SK-N-SH treated with all-trans-retinoic acid at 6 μM for 48 hours (cell line): ENCODE results near the gene TMPRSS11D.

ENCODE experiments used
- ATAC-seq: fragments of 200-7000 bp; cut with Tn5 transposase; 3 replicates; pipeline ENCODE4 v1.9.1; 2020; ENCODE audit warnings: mild to moderate bottlenecking, moderate library complexity
- ARNTL ChIP-seq: fragments of 450-650 bp; formaldehyde crosslinking; IDR thresholded peaks from 2 replicates; pipeline ENCODE4 v1.5.0; 2020; ENCODE audit warnings: low read depth, mild to moderate bottlenecking, moderate library complexity, borderline replicate concordance
- BACH2 ChIP-seq: fragments of 250-450 bp; sonication (Bioruptor Pico); IDR thresholded peaks from 2 replicates; pipeline ENCODE4 v1.9.0; 2021; ENCODE audit warnings: mild to moderate bottlenecking, borderline replicate concordance
- CSDC2 ChIP-seq: fragments of 250-450 bp; sonication (Bioruptor Pico); IDR thresholded peaks from 2 replicates; pipeline ENCODE4 v1.5.0; 2020; ENCODE audit warnings: mild to moderate bottlenecking, moderate library complexity
- ESRRG ChIP-seq: fragments of 250-450 bp; sonication (Bioruptor Pico); IDR thresholded peaks from 2 replicates; pipeline ENCODE4 v1.6.1; 2021; ENCODE audit warnings: mild to moderate bottlenecking
- GLIS3 ChIP-seq: fragments of 250-450 bp; sonication (Bioruptor Pico); IDR thresholded peaks from 2 replicates; pipeline ENCODE4 v1.5.0; 2020; ENCODE audit warnings: mild to moderate bottlenecking, moderate library complexity
- ISL1 ChIP-seq: fragments of 250-450 bp; sonication (Bioruptor Pico); IDR thresholded peaks from 2 replicates; pipeline ENCODE4 v2.1.2; 2022; ENCODE audit warnings: mild to moderate bottlenecking, moderate library complexity
- OSR1 ChIP-seq: fragments of 250-450 bp; sonication (Bioruptor Pico); IDR thresholded peaks from 2 replicates; pipeline ENCODE4 v1.8.0; 2022; ENCODE audit warnings: moderate library complexity, mild to moderate bottlenecking, inconsistent platforms
- PPARA ChIP-seq: fragments of 250-450 bp; sonication (Bioruptor Pico); IDR thresholded peaks from 2 replicates; pipeline ENCODE4 v1.5.0; 2020; ENCODE audit warnings: mild to moderate bottlenecking, borderline replicate concordance
- RARB ChIP-seq: fragments of 250-450 bp; sonication (Bioruptor Pico); IDR thresholded peaks from 2 replicates; pipeline ENCODE4 v1.8.0; 2021; ENCODE audit warnings: mild to moderate bottlenecking, moderate library complexity
- SNAI2 ChIP-seq: fragments of 250-450 bp; sonication (Bioruptor Pico); IDR thresholded peaks from 2 replicates; pipeline ENCODE4 v1.5.0; 2020; ENCODE audit warnings: mild to moderate bottlenecking, moderate library complexity
- TCF4 ChIP-seq: fragments of 250-450 bp; sonication (Bioruptor Pico); IDR thresholded peaks from 2 replicates; pipeline ENCODE4 v1.8.0; 2021; ENCODE audit warnings: mild to moderate bottlenecking, moderate library complexity, borderline replicate concordance
- TOX ChIP-seq: fragments of 250-450 bp; sonication (Bioruptor Pico); IDR thresholded peaks from 2 replicates; pipeline ENCODE4 v1.8.0; 2021; ENCODE audit warnings: mild to moderate bottlenecking, moderate library complexity, borderline replicate concordance
- ZC3H10 ChIP-seq: fragments of 250-450 bp; sonication (Bioruptor Pico); IDR thresholded peaks from 2 replicates; pipeline ENCODE4 v1.5.1; 2021; ENCODE audit warnings: mild to moderate bottlenecking, moderate library complexity
- ZFP3 ChIP-seq: fragments of 250-450 bp; sonication (Bioruptor Pico); IDR thresholded peaks from 2 replicates; pipeline ENCODE4 v1.5.0; 2020; ENCODE audit warnings: mild to moderate bottlenecking, moderate library complexity
- ZFP30 ChIP-seq: fragments of 450-650 bp; formaldehyde crosslinking; IDR thresholded peaks from 2 replicates; pipeline ENCODE4 v1.5.0; 2022; ENCODE audit warnings: mild to moderate bottlenecking, moderate library complexity
- ZNF565 ChIP-seq: fragments of 450-650 bp; formaldehyde crosslinking; conservative IDR thresholded peaks from 2 replicates; pipeline ENCODE4 v1.5.0; 2020; ENCODE audit warnings: low read depth, mild to moderate bottlenecking, moderate library complexity
- ZNF70 ChIP-seq: fragments of 450-650 bp; formaldehyde crosslinking; IDR thresholded peaks from 2 replicates; pipeline ENCODE4 v1.5.0; 2020; ENCODE audit warnings: mild to moderate bottlenecking, moderate library complexity
- ZNF8 ChIP-seq: fragments of 450-650 bp; formaldehyde crosslinking; IDR thresholded peaks from 2 replicates; pipeline ENCODE4 v1.5.0; 2020; ENCODE audit warnings: mild to moderate bottlenecking, moderate library complexity
- TF ChIP-seq, protein P1 (sequence below): fragments of 250-450 bp; sonication (Bioruptor Pico); IDR thresholded peaks from 2 replicates; pipeline ENCODE4 v1.5.1; 2021; ENCODE audit warnings: mild to moderate bottlenecking, moderate library complexity
- TF ChIP-seq, protein P2 (sequence below): fragments of 250-450 bp; sonication (Bioruptor Pico); IDR thresholded peaks from 2 replicates; pipeline ENCODE4 v1.8.0; 2021; ENCODE audit warnings: low read depth, mild to moderate bottlenecking, moderate library complexity, borderline replicate concordance
- TF ChIP-seq, protein P3 (sequence below): fragments of 250-450 bp; sonication (Bioruptor Pico); IDR thresholded peaks from 2 replicates; pipeline ENCODE4 v1.5.1; 2020; ENCODE audit warnings: low read depth, mild to moderate bottlenecking, moderate library complexity
- TF ChIP-seq, protein P4 (sequence below): fragments of 250-450 bp; sonication (Bioruptor Pico); IDR thresholded peaks from 2 replicates; pipeline ENCODE4 v1.8.0; 2020; ENCODE audit warnings: mild to moderate bottlenecking, moderate library complexity, borderline replicate concordance

The TMPRSS11D gene

DNA sequence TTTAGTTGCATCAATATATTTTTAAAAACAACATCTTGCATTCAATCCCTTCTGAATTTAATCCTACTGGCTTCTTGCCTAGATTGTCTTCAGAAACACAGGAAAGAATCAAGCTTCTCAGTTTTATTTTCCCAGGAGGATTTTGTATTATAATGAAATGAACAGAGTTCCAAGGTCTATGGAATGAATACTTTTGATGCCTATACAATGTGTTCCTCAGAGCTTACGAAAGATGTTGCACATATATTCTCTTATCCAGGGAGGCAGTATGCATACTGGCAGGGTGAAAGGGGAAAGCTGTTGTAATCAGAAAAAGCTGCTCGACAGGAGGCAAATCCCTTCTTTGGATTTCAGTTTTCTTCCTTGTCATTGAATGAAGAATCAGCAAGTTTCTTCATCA, 8.8 kb downstream of the TMPRSS11D start:
- TF ChIP-seq ZFP3 (CRISPR knock-in tag) (no peak), ESRRG (CRISPR knock-in tag) (no peak), TOX (no peak), ZNF8 (no peak), CSDC2 (no peak), BACH2 (CRISPR knock-in tag) (no peak), RARB (no peak), ZFP30 (CRISPR knock-in tag) (no peak), OSR1 (no peak), ARNTL (CRISPR knock-in tag) (no peak), PPARA (CRISPR knock-in tag) (no peak), TCF4 (CRISPR knock-in tag) (no peak), ISL1 (CRISPR knock-in tag) (no peak)
- TF ChIP-seq, protein P1, sequence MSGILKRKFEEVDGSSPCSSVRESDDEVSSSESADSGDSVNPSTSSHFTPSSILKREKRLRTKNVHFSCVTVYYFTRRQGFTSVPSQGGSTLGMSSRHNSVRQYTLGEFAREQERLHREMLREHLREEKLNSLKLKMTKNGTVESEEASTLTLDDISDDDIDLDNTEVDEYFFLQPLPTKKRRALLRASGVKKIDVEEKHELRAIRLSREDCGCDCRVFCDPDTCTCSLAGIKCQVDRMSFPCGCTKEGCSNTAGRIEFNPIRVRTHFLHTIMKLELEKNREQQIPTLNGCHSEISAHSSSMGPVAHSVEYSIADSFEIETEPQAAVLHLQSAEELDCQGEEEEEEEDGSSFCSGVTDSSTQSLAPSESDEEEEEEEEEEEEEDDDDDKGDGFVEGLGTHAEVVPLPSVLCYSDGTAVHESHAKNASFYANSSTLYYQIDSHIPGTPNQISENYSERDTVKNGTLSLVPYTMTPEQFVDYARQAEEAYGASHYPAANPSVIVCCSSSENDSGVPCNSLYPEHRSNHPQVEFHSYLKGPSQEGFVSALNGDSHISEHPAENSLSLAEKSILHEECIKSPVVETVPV = no peak
- TF ChIP-seq, protein P2, sequence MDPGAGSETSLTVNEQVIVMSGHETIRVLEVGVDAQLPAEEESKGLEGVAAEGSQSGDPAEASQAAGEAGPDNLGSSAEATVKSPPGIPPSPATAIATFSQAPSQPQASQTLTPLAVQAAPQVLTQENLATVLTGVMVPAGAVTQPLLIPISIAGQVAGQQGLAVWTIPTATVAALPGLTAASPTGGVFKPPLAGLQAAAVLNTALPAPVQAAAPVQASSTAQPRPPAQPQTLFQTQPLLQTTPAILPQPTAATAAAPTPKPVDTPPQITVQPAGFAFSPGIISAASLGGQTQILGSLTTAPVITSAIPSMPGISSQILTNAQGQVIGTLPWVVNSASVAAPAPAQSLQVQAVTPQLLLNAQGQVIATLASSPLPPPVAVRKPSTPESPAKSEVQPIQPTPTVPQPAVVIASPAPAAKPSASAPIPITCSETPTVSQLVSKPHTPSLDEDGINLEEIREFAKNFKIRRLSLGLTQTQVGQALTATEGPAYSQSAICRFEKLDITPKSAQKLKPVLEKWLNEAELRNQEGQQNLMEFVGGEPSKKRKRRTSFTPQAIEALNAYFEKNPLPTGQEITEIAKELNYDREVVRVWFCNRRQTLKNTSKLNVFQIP (CRISPR knock-in tag) = no peak
- TF ChIP-seq, protein P3, sequence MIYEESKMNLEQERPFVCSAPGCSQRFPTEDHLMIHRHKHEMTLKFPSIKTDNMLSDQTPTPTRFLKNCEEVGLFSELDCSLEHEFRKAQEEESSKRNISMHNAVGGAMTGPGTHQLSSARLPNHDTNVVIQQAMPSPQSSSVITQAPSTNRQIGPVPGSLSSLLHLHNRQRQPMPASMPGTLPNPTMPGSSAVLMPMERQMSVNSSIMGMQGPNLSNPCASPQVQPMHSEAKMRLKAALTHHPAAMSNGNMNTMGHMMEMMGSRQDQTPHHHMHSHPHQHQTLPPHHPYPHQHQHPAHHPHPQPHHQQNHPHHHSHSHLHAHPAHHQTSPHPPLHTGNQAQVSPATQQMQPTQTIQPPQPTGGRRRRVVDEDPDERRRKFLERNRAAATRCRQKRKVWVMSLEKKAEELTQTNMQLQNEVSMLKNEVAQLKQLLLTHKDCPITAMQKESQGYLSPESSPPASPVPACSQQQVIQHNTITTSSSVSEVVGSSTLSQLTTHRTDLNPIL (CRISPR knock-in tag) = no peak
- TF ChIP-seq, protein P4, sequence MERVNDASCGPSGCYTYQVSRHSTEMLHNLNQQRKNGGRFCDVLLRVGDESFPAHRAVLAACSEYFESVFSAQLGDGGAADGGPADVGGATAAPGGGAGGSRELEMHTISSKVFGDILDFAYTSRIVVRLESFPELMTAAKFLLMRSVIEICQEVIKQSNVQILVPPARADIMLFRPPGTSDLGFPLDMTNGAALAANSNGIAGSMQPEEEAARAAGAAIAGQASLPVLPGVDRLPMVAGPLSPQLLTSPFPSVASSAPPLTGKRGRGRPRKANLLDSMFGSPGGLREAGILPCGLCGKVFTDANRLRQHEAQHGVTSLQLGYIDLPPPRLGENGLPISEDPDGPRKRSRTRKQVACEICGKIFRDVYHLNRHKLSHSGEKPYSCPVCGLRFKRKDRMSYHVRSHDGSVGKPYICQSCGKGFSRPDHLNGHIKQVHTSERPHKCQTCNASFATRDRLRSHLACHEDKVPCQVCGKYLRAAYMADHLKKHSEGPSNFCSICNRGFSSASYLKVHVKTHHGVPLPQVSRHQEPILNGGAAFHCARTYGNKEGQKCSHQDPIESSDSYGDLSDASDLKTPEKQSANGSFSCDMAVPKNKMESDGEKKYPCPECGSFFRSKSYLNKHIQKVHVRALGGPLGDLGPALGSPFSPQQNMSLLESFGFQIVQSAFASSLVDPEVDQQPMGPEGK (CRISPR knock-in tag) = no peak
- no peak for ATAC-seq

DNA sequence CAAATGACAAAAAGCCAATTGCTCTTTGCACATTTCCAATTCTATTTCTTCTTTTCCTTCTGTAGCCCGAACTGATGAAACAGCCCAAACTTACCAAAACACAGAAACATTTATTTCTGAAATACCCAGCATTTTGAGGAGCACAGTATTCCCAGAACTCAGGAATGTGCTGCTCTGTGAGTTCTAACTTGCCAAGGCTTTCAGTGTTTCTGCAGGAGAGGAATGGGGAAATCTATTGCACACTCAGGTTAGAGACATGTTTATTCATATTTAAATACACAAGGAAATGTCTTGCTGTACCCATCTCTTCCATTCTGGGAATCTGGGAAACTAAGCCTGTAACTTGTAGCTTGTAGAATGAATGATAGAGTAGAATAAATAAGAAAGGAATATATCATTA, 10.7 kb downstream of the TMPRSS11D start:
- no peak for ATAC-seq

DNA sequence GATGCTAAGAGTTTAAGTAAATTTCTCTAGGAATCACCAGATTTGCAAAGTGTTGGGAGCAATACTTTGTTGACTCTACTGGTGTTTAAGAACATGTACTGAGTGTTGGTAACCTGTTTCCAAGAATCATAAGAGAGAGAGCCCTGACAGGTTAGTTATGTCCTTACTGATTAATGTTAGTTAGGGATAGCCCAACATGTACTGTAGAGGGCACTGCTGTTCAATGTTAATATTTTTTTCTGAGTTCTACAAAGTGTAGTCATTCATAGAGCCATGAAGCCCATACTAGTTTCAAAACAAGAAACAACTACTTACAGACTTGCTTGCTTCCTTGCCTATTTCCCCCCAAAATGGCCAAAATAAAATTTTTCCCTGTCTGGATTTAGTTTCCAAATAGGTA, 11.9 kb downstream of the TMPRSS11D start:
- TF ChIP-seq ZNF8 (no peak), ARNTL (CRISPR knock-in tag) (no peak), GLIS3 (CRISPR knock-in tag) (no peak), RARB (no peak), ZNF70 (CRISPR knock-in tag) (no peak), CSDC2 (no peak), ZFP30 (CRISPR knock-in tag) (no peak), ZNF565 (CRISPR knock-in tag) (no peak), ESRRG (CRISPR knock-in tag) (no peak)
- TF ChIP-seq, protein P1 = no peak
- peak; percentile 100 for ATAC-seq

More for the DNA sequence above, 10.7 kb downstream of the TMPRSS11D start:
- TF ChIP-seq, protein P1 = no peak
- TF ChIP-seq ZNF565 (CRISPR knock-in tag) (no peak), ZNF8 (no peak), ISL1 (CRISPR knock-in tag) (no peak), SNAI2 (no peak), TCF4 (CRISPR knock-in tag) (no peak), RARB (no peak), ZFP30 (CRISPR knock-in tag) (no peak), ZC3H10 (CRISPR knock-in tag) (no peak), CSDC2 (no peak)
- TF ChIP-seq, all 23 proteins: peak for 0
